Muscle of leg (tissue), 11 donors: ENCODE results near the gene NRARP. TPM values are rescaled to one million over a fixed set of nuclear protein-coding genes. Genes with fewer than 3 reads are reported as not detected.
"Not testable (repeated sequence)": the region's sequence is repeated elsewhere in the genome, so short reads cannot be mapped to it uniquely, and the experiment has no call there.

Source experiments
- DNase-seq: peaks from one replicate; pipeline ENCODE4 v3.0.0; 2013
- H3K27ac ChIP-seq: one replicate; pipeline ENCODE4 v1.5.1; 2013; ENCODE audit warnings: mild to moderate bottlenecking, low read length, control low read depth
- H3K27me3 ChIP-seq: one replicate; pipeline ENCODE4 v1.6.1; 2013; ENCODE audit warnings: low read length; ENCODE audit not compliant: control insufficient read depth, insufficient read depth
- H3K36me3 ChIP-seq: one replicate; pipeline ENCODE4 v1.6.1; 2013; ENCODE audit warnings: low read length; ENCODE audit not compliant: control insufficient read depth, insufficient read depth
- H3K4me1 ChIP-seq: one replicate; pipeline ENCODE4 v1.6.1; 2013; ENCODE audit warnings: low read length; ENCODE audit not compliant: control insufficient read depth, insufficient read depth
- H3K4me3 ChIP-seq: one replicate; pipeline ENCODE4 v1.5.1; 2013; ENCODE audit warnings: low read length, control low read depth
- H3K9me3 ChIP-seq: replicated peaks from 2 replicates; pipeline ENCODE4 v1.6.1; 2013; ENCODE audit warnings: low read depth, low read length; ENCODE audit not compliant: control insufficient read depth
- WGBS: methylation state at CpG from one replicate; pipeline ENCODE4 v1.1.5; 2013; ENCODE audit warnings: missing lambda C conversion rate; ENCODE audit not compliant: insufficient coverage; 5-methylcytosine and 5-hydroxymethylcytosine counted together
- polyA plus RNA-seq, 8 donors: library from polyadenylated mRNA; unstranded; fragments of 120-200 nt; gene quantifications; one replicate each; pipeline versions ENCODE4 v1.2.1 to v1.2.3, GENCODE V29; 2013; ENCODE audit warnings: inconsistent platforms in 1 of 8, low replicate concordance in 1 of 8; ENCODE audit not compliant: insufficient read length in 8 of 8, insufficient read depth in 1 of 8
- total RNA-seq: library from RNA; stranded (reverse); fragments of 120-200 nt; gene quantifications from one replicate; pipeline ENCODE4 v1.2.4, GENCODE V29; 2013

NRARP gene
- total and polyA plus RNA-seq, 9 donors, result 2.5 to 7.5 (median 5.6) TPM

DNA sequence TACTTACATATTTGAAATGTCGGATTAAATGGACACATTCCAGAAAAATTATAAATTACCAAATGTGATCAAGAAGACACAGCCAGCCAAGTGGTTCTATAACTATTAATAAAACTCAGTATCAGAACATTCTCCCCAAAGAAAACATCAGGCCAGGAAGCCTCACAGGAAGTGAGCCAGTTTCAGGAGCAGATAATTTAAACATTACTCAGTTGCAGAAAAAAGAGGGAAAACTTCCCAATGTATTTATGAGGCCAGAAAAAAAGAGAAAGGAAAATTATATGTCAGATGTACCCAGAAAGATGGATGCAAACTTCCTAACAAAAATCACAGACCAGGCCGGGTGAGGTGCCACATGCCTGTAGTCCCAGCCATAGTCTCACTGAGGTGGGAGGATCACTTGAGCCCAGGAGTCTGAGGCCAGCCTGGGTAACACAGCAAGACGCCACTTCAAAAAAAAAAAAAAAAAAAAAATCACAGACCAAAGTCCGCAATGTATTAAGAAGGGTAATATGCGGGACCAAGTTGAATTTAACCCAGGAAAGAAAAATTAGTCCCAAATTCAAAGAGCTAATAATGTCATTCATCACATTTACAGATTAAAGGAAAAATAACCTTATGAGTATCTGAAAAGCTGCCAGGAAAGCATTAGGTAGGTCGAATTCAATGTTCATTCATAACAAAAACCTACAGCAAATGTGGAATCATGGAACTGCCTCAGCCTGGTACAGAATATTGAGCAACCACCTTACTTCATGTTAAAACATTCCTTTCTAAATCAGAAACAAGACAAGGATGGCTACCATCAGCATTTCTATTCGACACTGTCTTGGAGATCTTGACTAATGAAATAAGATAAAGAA is 37.2 kb upstream of the NRARP start:
- Histone ChIP-seq H3K27ac (no peak overlapping the region), H3K4me3 (no peak overlapping the region), H3K27me3 (no peaks in the 10 kb centered on the region), H3K36me3 (no peaks in the 10 kb centered on the region), H3K9me3 (peaks cover 4% of the 10 kb centered on the region), H3K4me1 (no peaks in the 10 kb centered on the region)
- WGBS, result no CpG with 5 or more reads among the region's 7 CpGs
- peak; percentile 36 for DNase-seq

DNA sequence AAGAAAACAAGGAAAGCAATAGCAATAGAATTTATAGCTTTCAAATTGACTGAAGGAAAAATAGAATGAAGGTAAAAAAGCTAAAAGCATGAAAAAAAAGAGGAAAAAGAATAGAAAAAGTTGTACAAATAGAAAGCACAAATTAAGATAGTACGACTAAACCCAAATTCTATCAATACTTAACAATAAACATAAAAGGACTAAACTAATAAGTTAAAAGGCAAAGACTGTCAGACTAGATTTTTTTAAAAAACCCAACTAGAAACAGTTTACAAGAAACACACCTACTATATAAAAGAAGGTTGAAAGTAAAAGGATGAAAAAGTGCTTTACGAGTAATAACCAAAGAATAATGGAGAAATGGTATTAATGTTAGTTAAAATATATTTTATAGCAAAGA is 34.7 kb upstream of the NRARP start:
- DNase-seq, result no peak
- no peaks in the 10 kb centered on the region for H3K27me3 ChIP-seq
- H3K4me1 ChIP-seq, result no peaks in the 10 kb centered on the region
- H3K9me3 ChIP-seq, result no peaks in the 10 kb centered on the region
- H3K36me3 ChIP-seq, result no peaks in the 10 kb centered on the region
- H3K27ac ChIP-seq, result no peak overlapping the region
- WGBS, result no CpG with 5 or more reads among the region's 2 CpGs
- H3K4me3 ChIP-seq, result no peak overlapping the region

DNA sequence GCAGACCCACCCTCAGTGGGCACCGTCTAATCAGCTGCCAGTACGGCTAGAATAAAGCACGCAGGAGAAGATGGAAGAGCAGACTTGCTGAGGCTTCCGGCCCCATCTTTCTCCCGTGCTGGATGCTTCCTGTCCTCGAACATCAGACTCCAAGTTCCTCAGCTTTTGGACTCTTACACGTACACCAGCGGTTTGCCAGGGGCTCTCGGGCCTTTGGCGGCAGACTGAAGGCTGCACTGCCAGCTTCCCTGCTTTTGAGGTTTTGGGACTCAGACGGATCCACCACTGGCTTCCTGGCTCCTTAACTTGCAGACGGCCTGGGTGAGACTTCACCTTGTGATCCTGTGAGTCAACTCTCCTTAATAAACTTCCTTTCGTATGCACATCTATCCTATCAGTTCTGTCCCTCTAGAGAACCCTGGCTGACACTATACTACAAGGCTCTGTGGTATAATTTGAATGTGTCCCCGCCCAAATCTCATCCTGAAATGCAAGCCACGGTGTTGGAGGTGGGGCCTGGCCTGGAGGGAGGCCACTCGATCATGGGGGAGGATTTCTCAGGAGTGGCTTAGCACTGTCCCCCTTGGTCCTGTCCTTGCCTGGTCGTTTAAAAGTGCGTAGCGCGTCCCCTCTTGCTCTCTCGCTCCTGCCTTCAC is 31.1 kb upstream of the NRARP start:
- WGBS, result 59% methylated on average over 17 of the region's 21 CpGs
- no peaks in the 10 kb centered on the region for H3K9me3 ChIP-seq
- no peak overlapping the region for H3K4me3 ChIP-seq
- no peaks in the 10 kb centered on the region for H3K4me1 ChIP-seq
- H3K27me3 ChIP-seq, result no peaks in the 10 kb centered on the region
- no peaks in the 10 kb centered on the region for H3K36me3 ChIP-seq
- DNase-seq, result no peak
- H3K27ac ChIP-seq, result no peak overlapping the region

DNA sequence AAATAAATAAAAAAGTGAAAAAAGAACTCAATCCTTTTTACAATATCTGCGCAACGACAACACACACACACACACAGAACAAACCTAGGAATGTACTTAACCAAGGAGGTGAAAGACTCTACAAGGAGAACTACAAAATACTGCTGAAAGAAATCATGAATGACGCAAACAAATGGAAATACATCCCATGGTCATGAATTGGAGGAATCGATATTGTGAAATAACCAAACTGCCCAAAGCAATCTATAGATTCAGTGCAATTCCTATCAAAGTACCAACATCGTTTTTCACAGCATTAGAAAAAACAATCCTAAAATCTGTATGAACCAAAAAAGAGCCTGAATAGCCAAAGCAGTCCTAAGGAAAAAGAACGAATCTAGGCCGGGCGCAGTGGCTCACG is 29.9 kb upstream of the NRARP start:
- no CpG with 5 or more reads among the region's 9 CpGs for WGBS
- no peaks in the 10 kb centered on the region for H3K4me1 ChIP-seq
- no peak overlapping the region for H3K27ac ChIP-seq
- H3K27me3 ChIP-seq, result no peaks in the 10 kb centered on the region
- no peak overlapping the region for H3K4me3 ChIP-seq
- H3K36me3 ChIP-seq, result no peaks in the 10 kb centered on the region
- no peaks in the 10 kb centered on the region for H3K9me3 ChIP-seq
- no peak for DNase-seq

DNA sequence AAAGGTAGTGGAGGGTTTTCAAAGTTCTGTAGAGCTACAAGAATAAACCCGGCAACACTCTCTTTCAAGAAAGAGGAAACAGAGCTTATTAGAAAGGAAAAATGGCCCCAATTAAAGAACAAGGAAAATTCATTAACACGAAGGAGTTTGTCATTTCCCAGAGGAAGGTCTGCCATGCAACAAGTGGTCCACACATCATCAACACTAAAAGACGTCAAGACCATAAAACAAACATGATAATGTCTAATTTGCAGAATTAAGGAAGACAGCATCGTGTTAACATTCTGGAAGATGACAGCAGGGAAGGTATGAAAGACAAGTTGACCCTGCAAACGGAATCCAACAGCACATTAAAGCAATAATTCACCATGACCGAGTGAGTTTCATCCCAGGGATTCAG is 28.6 kb upstream of the NRARP start:
- no peaks in the 10 kb centered on the region for H3K4me1 ChIP-seq
- WGBS, result no CpG with 5 or more reads among the region's 6 CpGs
- no peaks in the 10 kb centered on the region for H3K36me3 ChIP-seq
- no peak overlapping the region for H3K4me3 ChIP-seq
- no peaks in the 10 kb centered on the region for H3K9me3 ChIP-seq
- H3K27me3 ChIP-seq, result no peaks in the 10 kb centered on the region
- no peak for DNase-seq
- H3K27ac ChIP-seq, result no peak overlapping the region

DNA sequence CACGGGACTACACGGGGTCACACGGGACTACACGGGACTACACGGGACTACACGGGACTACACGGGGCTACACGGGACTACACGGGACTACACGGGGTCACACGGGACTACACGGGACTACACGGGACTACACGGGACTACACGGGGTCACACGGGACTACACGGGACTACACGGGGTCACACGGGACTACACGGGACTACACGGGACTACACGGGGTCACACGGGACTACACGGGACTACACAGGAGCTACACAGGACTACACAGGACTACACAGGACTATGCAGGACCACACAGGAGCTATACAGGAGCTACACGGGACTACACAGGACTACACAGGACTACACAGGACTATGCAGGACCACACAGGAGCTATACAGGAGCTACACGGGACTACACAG is 27.5 kb upstream of the NRARP start:
- not testable (repeated sequence) for H3K4me3 ChIP-seq, DNase-seq, H3K27me3 ChIP-seq, H3K4me1 ChIP-seq, H3K36me3 ChIP-seq, H3K27ac ChIP-seq, H3K9me3 ChIP-seq
- 86% methylated on average over 1 of the region's 26 CpGs for WGBS

DNA sequence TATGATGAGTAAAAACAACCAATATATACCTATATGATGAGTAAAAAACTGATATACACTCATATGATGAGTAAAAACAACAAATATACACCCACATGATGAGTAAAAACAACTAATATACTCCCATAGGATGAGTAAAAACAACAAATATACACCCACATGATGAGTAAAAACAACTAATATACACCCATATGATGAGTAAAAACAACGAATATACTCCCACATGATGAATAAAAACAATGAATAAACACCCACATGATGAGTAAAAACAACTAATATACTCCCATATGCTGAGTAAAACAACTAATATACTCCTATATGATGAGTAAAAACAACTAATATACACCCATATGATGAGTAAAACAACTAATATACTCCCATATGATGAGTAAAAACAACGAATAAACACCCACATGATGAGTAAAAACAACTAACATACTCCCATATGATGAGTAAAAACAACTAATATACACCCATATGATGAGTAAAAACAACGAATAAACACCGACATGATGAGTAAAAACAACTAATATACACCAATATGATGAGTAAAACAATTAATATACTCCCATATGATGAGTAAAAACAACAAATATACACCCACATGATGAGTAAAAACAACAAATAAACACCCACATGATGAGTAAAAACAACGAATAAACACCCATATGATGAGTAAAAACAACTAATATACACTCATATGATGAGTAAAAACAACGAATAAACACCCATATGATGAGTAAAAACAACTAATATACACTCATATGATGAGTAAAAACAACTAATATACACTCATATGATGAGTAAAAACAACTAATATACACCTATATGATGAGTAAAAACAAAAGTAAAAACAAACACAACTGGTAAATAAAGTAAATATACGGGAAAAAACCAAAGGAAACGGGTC is 25.8 kb upstream of the NRARP start:
- not testable (repeated sequence) for H3K4me3 ChIP-seq, H3K27me3 ChIP-seq, DNase-seq, H3K36me3 ChIP-seq, H3K9me3 ChIP-seq, H3K4me1 ChIP-seq, H3K27ac ChIP-seq
- no CpG with 5 or more reads among the region's 8 CpGs for WGBS

DNA sequence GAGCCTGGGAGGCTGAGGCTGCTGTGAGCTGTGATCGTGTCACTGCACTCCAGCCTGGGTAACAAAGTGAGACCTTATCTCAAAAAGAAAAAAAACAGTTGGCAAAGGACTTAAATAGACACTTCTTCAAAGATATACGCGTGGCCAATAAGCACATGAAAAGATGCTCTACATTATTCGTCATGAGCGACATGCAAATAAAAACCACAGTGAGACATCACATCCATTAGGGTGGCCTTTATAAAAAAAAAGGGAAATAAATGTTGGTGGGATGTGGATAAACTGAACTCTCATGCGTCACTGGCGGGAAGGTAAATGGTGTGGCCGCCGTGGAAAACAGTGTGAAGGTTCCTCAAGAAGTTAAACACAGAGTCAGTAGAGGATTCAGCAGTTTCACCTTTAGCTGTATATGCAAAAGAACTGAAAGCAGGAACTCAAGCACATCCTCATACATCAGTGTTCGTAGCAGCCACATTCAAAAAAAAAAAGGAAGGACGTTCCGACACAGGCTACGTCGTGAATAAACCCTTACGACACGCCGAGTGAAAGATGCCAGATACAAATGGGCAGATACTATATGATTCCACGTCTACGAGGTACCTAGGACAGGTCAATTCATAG is 24.5 kb upstream of the NRARP start:
- Histone ChIP-seq H3K4me3 (no peak overlapping the region), H3K36me3 (no peaks in the 10 kb centered on the region), H3K9me3 (no peaks in the 10 kb centered on the region), H3K4me1 (peaks cover 6% of the 10 kb centered on the region), H3K27ac (no peak overlapping the region), H3K27me3 (no peaks in the 10 kb centered on the region)
- no peak for DNase-seq
- 83% methylated on average over 11 of the region's 19 CpGs for WGBS

DNA sequence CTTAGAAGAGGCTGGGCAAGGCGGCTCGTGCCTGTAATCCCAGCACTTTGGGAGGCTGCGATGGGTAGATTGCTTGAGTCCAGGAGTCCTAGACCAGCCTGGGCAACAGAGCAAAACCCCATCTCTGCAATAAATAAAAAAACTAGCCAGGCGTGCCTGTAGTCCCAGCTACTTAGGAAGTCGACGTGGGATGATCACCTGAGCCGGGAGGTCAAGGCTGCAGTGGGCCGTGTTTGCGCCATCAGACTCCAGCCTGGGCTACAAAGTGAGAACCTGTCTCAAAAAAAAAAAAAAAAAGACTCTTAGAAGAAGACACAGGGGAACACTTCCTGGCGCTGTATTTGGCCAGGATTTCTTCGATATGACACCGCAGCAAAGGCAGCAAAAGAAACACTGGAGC is 23.7 kb upstream of the NRARP start:
- H3K4me3 ChIP-seq, result no peak overlapping the region
- peaks cover 12% of the 10 kb centered on the region for H3K4me1 ChIP-seq
- WGBS, result 86% methylated on average over 9 of the region's 12 CpGs
- no peak overlapping the region for H3K27ac ChIP-seq
- no peaks in the 10 kb centered on the region for H3K9me3 ChIP-seq
- H3K36me3 ChIP-seq, result no peaks in the 10 kb centered on the region
- H3K27me3 ChIP-seq, result no peaks in the 10 kb centered on the region
- no peak for DNase-seq
